ENCODE measurements around the gene SRL. TPM values are rescaled to one million over a fixed set of nuclear protein-coding genes. Genes with fewer than 3 reads are reported as not detected.

SRL gene
- total and polyA plus RNA-seq, 2 of the 13 experiments (the other 11 are each of a cell fraction or from before 2014, with no cell fraction given): 0.05 TPM; not detected in 1

- TF ChIP-seq, protein P1, sequence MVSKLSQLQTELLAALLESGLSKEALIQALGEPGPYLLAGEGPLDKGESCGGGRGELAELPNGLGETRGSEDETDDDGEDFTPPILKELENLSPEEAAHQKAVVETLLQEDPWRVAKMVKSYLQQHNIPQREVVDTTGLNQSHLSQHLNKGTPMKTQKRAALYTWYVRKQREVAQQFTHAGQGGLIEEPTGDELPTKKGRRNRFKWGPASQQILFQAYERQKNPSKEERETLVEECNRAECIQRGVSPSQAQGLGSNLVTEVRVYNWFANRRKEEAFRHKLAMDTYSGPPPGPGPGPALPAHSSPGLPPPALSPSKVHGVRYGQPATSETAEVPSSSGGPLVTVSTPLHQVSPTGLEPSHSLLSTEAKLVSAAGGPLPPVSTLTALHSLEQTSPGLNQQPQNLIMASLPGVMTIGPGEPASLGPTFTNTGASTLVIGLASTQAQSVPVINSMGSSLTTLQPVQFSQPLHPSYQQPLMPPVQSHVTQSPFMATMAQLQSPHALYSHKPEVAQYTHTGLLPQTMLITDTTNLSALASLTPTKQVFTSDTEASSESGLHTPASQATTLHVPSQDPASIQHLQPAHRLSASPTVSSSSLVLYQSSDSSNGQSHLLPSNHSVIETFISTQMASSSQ (IDR thresholded peaks at IDR 0.05; ENCODE audit: low read depth): no peak
- TF ChIP-seq, protein P1 (CRISPR knock-in tag; IDR thresholded peaks at IDR 0.05; ENCODE audit: borderline replicate concordance): no peak
- TF ChIP-seq CC2D1A (CRISPR knock-in tag; IDR thresholded peaks at IDR 0.05) (no peak), ZNF468 (CRISPR knock-in tag; IDR thresholded peaks at IDR 0.05) (no peak), ESRRA (CRISPR knock-in tag; IDR thresholded peaks at IDR 0.05; ENCODE audit: low read depth) (no peak), ZFYVE20 (CRISPR knock-in tag; IDR thresholded peaks at IDR 0.05; ENCODE audit: borderline replicate concordance, low read depth) (no peak), ZNF703 (CRISPR knock-in tag; IDR thresholded peaks at IDR 0.05; ENCODE audit: borderline replicate concordance) (no peak), EEA1 (CRISPR knock-in tag; IDR thresholded peaks at IDR 0.05; ENCODE audit: borderline replicate concordance) (no peak), ZSCAN12 (CRISPR knock-in tag; IDR thresholded peaks at IDR 0.05) (no peak)
- TF ChIP-seq, protein P2, sequence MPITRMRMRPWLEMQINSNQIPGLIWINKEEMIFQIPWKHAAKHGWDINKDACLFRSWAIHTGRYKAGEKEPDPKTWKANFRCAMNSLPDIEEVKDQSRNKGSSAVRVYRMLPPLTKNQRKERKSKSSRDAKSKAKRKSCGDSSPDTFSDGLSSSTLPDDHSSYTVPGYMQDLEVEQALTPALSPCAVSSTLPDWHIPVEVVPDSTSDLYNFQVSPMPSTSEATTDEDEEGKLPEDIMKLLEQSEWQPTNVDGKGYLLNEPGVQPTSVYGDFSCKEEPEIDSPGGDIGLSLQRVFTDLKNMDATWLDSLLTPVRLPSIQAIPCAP (CRISPR knock-in tag; IDR thresholded peaks at IDR 0.05; ENCODE audit: low read depth): no peak
- TF ChIP-seq, protein P3, sequence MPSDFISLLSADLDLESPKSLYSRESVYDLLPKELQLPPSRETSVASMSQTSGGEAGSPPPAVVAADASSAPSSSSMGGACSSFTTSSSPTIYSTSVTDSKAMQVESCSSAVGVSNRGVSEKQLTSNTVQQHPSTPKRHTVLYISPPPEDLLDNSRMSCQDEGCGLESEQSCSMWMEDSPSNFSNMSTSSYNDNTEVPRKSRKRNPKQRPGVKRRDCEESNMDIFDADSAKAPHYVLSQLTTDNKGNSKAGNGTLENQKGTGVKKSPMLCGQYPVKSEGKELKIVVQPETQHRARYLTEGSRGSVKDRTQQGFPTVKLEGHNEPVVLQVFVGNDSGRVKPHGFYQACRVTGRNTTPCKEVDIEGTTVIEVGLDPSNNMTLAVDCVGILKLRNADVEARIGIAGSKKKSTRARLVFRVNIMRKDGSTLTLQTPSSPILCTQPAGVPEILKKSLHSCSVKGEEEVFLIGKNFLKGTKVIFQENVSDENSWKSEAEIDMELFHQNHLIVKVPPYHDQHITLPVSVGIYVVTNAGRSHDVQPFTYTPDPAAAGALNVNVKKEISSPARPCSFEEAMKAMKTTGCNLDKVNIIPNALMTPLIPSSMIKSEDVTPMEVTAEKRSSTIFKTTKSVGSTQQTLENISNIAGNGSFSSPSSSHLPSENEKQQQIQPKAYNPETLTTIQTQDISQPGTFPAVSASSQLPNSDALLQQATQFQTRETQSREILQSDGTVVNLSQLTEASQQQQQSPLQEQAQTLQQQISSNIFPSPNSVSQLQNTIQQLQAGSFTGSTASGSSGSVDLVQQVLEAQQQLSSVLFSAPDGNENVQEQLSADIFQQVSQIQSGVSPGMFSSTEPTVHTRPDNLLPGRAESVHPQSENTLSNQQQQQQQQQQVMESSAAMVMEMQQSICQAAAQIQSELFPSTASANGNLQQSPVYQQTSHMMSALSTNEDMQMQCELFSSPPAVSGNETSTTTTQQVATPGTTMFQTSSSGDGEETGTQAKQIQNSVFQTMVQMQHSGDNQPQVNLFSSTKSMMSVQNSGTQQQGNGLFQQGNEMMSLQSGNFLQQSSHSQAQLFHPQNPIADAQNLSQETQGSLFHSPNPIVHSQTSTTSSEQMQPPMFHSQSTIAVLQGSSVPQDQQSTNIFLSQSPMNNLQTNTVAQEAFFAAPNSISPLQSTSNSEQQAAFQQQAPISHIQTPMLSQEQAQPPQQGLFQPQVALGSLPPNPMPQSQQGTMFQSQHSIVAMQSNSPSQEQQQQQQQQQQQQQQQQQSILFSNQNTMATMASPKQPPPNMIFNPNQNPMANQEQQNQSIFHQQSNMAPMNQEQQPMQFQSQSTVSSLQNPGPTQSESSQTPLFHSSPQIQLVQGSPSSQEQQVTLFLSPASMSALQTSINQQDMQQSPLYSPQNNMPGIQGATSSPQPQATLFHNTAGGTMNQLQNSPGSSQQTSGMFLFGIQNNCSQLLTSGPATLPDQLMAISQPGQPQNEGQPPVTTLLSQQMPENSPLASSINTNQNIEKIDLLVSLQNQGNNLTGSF (CRISPR knock-in tag; IDR thresholded peaks at IDR 0.05): no peak
- TF ChIP-seq, protein P4, sequence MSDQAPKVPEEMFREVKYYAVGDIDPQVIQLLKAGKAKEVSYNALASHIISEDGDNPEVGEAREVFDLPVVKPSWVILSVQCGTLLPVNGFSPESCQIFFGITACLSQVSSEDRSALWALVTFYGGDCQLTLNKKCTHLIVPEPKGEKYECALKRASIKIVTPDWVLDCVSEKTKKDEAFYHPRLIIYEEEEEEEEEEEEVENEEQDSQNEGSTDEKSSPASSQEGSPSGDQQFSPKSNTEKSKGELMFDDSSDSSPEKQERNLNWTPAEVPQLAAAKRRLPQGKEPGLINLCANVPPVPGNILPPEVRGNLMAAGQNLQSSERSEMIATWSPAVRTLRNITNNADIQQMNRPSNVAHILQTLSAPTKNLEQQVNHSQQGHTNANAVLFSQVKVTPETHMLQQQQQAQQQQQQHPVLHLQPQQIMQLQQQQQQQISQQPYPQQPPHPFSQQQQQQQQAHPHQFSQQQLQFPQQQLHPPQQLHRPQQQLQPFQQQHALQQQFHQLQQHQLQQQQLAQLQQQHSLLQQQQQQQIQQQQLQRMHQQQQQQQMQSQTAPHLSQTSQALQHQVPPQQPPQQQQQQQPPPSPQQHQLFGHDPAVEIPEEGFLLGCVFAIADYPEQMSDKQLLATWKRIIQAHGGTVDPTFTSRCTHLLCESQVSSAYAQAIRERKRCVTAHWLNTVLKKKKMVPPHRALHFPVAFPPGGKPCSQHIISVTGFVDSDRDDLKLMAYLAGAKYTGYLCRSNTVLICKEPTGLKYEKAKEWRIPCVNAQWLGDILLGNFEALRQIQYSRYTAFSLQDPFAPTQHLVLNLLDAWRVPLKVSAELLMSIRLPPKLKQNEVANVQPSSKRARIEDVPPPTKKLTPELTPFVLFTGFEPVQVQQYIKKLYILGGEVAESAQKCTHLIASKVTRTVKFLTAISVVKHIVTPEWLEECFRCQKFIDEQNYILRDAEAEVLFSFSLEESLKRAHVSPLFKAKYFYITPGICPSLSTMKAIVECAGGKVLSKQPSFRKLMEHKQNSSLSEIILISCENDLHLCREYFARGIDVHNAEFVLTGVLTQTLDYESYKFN (CRISPR knock-in tag; conservative IDR thresholded peaks at IDR 0.05): no peak
- TF ChIP-seq, protein P5, sequence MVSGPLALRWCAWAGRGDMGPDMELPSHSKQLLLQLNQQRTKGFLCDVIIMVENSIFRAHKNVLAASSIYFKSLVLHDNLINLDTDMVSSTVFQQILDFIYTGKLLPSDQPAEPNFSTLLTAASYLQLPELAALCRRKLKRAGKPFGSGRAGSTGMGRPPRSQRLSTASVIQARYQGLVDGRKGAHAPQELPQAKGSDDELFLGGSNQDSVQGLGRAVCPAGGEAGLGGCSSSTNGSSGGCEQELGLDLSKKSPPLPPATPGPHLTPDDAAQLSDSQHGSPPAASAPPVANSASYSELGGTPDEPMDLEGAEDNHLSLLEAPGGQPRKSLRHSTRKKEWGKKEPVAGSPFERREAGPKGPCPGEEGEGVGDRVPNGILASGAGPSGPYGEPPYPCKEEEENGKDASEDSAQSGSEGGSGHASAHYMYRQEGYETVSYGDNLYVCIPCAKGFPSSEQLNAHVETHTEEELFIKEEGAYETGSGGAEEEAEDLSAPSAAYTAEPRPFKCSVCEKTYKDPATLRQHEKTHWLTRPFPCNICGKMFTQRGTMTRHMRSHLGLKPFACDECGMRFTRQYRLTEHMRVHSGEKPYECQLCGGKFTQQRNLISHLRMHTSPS (CRISPR knock-in tag; IDR thresholded peaks at IDR 0.05; ENCODE audit: low read depth): no peak
These were observed 34.7 kb downstream of the SRL start (continued) for GRCh38 chr16:4207229-4207628.

All from HepG2 (cell line).